Mucosa of rectum (tissue), 2 donors: ENCODE measurements around the gene PPP1R7.

Source experiments
- H3K27ac ChIP-seq, 2 donors: one replicate each; pipeline ENCODE4 v1.7.0; 2013; ENCODE audit warnings: inconsistent platforms in 2 of 2, low read depth in 2 of 2, low read length in 2 of 2
- H3K27me3 ChIP-seq, 2 donors: one replicate each; pipeline ENCODE4 v1.7.0; 2013; ENCODE audit warnings: low read length in 2 of 2; ENCODE audit not compliant: control insufficient read depth in 2 of 2, insufficient read depth in 2 of 2
- H3K36me3 ChIP-seq, 2 donors: one replicate each; pipeline ENCODE4 v1.7.0; 2013; ENCODE audit warnings: low read length in 2 of 2; ENCODE audit not compliant: control insufficient read depth in 2 of 2, insufficient read depth in 2 of 2
- H3K4me1 ChIP-seq, 2 donors: one replicate each; pipeline ENCODE4 v1.7.0; 2013; ENCODE audit warnings: low read length in 2 of 2, mild to moderate bottlenecking in 1 of 2; ENCODE audit not compliant: control insufficient read depth in 2 of 2, insufficient read depth in 2 of 2
- H3K4me3 ChIP-seq, 2 donors: one replicate each; pipeline ENCODE4 v1.7.0; 2013; ENCODE audit warnings: low read length in 2 of 2
- H3K9ac ChIP-seq, 2 donors: one replicate each; pipeline ENCODE4 v1.7.0; 2013; ENCODE audit warnings: low read length in 2 of 2, low read depth in 1 of 2, mild to moderate bottlenecking in 1 of 2
- H3K9me3 ChIP-seq, 2 donors: one replicate each; pipeline ENCODE4 v1.7.0; 2013; ENCODE audit warnings: low read length in 2 of 2; ENCODE audit not compliant: control insufficient read depth in 2 of 2
- donor health status: healthy.
- donor health status: Normal muscosa, but diverticular disease.

Gene PPP1R7

DNA sequence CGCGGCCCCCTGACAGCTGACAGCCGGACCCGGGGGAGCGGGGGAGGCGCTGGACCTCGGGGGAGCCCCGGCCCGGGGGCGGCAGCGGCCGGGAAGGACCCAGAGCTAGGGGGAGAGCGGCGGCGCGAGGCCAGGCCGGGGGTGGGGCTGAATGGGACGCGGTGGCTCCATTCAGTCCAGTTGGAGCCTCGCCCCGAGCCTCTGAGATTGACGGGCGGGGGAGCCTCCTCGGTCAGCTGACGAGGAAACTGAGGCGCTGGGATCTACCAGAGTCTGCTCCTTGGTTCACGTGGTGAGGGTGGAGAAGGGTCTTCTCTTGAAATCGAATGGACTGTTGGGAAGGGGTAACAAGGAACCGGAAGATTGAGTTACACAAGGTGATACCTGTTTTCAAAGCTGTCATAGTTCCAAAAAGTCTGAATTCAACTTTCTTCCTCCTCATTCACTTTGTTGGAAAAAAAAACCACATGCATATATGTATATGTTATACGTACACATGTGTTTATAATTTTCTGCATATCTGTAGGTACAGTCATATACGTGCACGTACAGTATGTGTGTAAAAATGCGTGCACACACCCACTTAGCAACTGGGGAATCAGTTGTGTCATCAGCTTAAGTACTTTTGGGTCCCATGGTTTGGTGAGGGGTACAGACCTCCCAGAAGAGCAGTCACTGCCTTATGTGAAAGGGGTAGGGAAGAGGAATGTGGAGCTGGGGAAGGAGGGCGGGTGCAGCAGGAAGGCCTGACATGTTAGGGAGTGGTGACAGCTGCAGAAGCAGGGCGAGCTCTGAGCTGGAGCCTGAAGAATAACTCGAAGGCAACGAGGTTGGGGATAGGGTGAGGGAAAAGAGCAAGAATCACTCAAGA is 628 bp downstream of the PPP1R7 start:
- Histone ChIP-seq H3K4me3 (peak overlapping the region; percentile 89 to 94), H3K27ac (peak overlapping the region; percentile 67 to 74), H3K4me1 (peaks cover 14% of the 10 kb centered on the region in 2 donors), H3K9me3 (no peaks in the 10 kb centered on the region), H3K27me3 (no peaks in the 10 kb centered on the region), H3K9ac (peak overlapping the region; percentile 74 to 80), H3K36me3 (peaks cover 6 to 15% of the 10 kb centered on the region in 2 donors)

DNA sequence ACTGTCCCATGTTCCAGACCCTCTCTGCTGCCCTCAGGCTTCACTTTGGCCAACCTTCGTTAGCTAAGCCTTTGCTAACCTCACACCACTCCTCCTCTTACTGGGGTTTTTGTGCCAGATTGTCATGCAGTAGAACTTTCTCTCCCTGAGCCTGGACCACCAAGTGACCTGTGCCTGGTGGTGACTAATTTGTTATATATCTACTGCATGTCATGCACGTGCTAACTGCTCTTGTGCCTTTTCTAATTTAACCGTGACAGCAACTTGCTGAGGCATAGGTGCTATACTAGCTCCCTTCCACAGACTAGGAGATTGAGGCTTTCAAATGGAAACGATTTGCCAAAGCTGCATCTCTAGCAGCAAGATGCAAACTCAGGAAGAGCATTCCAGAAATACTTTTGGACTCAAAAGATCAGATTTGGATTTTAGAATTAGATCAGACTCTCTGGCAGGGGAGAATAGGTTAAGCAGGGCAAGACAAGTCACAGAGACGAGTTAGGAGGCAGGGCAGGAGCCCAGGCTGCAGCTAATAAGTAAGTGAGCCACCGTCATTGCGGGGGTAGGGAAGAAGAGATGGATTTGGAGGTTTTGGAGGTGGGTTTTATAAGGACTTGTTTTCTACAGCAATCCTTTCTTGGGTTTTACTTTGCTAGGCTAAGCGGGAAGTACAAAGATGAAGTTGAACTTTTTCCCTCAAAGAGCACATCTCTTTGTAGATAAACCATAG is 1.8 kb downstream of the PPP1R7 start:
- Histone ChIP-seq H3K36me3 (peaks cover 9 to 15% of the 10 kb centered on the region in 2 donors), H3K27me3 (no peaks in the 10 kb centered on the region), H3K9ac (no peak overlapping the region), H3K4me1 (peaks cover 14% of the 10 kb centered on the region in 2 donors), H3K9me3 (no peaks in the 10 kb centered on the region), H3K4me3 (no peak overlapping the region), H3K27ac (no peak overlapping the region)

DNA sequence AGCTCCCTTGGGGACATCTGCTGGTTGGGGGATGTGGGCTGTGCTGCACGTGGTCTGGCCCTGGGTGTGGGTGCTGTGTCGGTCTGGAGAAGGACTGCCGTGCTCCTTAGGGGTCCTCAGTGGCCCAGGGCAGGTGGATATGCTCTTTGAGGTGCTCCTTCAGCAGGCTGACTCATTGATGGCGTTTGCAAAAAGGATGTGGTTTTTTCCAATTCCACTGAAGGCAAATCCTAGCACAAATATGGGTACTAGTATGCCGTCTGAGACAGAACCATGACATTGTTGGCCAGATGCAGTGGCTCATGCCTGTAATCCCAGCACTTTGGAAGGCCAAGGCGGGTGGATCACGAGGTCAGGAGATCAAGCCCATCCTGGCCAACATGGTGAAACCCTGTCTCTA is 3.3 kb downstream of the PPP1R7 start:
- no peak overlapping the region for H3K9ac ChIP-seq
- no peaks in the 10 kb centered on the region for H3K9me3 ChIP-seq
- peaks cover 9 to 12% of the 10 kb centered on the region in 2 donors for H3K4me1 ChIP-seq
- H3K27me3 ChIP-seq: no peaks in the 10 kb centered on the region
- H3K27ac ChIP-seq: no peak overlapping the region
- no peak overlapping the region for H3K4me3 ChIP-seq
- H3K36me3 ChIP-seq: peaks cover 23 to 27% of the 10 kb centered on the region in 2 donors

DNA sequence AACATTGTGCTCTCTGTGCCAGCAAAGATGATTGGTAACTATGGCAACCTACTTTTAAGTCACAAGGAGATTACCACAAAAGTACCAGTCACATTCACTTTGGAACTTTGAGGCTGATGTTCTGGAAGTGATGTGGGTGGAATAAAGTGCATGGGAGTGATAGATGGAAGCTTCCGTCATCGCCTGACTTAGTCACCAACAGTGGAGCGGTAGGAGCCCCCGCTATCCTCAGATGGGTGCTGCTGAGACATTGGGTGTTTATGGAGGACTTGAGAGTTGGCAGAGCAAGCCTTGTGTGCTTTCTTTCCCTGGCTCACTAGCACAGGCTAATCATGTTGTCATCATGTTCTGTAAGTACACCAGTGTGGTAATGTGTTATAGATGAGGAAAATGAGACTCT is 4.6 kb downstream of the PPP1R7 start:
- Histone ChIP-seq H3K4me3 (no peak overlapping the region), H3K27me3 (no peaks in the 10 kb centered on the region), H3K36me3 (peaks cover 31 to 33% of the 10 kb centered on the region in 2 donors), H3K9me3 (no peaks in the 10 kb centered on the region), H3K27ac (no peak overlapping the region), H3K4me1 (peaks cover 8 to 9% of the 10 kb centered on the region in 2 donors), H3K9ac (no peak overlapping the region)

GRCh38 chr2:241155936-241156335 is 5.7 kb downstream of the PPP1R7 start:
- H3K27ac ChIP-seq: no peak overlapping the region
- peaks cover 5% of the 10 kb centered on the region in 2 donors for H3K4me1 ChIP-seq
- H3K4me3 ChIP-seq: no peak overlapping the region
- H3K27me3 ChIP-seq: no peaks in the 10 kb centered on the region
- H3K36me3 ChIP-seq: peaks cover 31 to 40% of the 10 kb centered on the region in 2 donors
- no peak overlapping the region for H3K9ac ChIP-seq
- no peaks in the 10 kb centered on the region for H3K9me3 ChIP-seq

- Histone ChIP-seq H3K27me3 (no peaks in the 10 kb centered on the region), H3K27ac (no peak overlapping the region), H3K9ac (no peak overlapping the region), H3K36me3 (peaks cover 38 to 41% of the 10 kb centered on the region in 2 donors), H3K4me3 (no peak overlapping the region), H3K9me3 (no peaks in the 10 kb centered on the region), H3K4me1 (no peaks in the 10 kb centered on the region)
These were observed 6.7 kb downstream of the PPP1R7 start for GRCh38 chr2:241156971-241157441.

- Histone ChIP-seq H3K27me3 (no peaks in the 10 kb centered on the region), H3K9ac (no peak overlapping the region), H3K4me3 (no peak overlapping the region), H3K36me3 (peaks cover 42 to 44% of the 10 kb centered on the region in 2 donors), H3K9me3 (no peaks in the 10 kb centered on the region), H3K4me1 (no peaks in the 10 kb centered on the region), H3K27ac (no peak overlapping the region)
These were observed 7.7 kb downstream of the PPP1R7 start for GRCh38 chr2:241157841-241158545.

DNA sequence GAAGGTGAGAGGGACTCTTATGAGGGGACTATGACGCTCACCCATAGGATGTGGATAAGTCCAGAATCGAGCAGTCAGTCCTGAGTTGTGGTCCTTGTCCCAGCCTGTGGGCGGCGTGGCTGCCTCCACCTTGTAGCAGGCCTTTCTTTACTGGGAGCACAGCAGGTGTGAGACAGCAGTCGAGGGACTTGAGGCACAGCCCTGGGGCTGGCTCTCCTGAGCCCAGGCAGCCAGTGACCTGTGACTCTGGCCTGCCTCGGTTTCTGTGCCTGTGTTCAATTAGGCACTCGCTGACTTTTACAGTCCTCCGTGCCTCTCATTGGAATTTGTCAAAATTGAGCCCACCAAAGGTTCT is 8.3 kb downstream of the PPP1R7 start:
- Histone ChIP-seq H3K27me3 (no peaks in the 10 kb centered on the region), H3K9me3 (no peaks in the 10 kb centered on the region), H3K36me3 (peaks cover 40 to 45% of the 10 kb centered on the region in 2 donors)

GRCh38 chr2:241159116-241159515 is 8.8 kb downstream of the PPP1R7 start:
- H3K27me3 ChIP-seq: no peaks in the 10 kb centered on the region
- no peak overlapping the region for H3K27ac ChIP-seq
- no peaks in the 10 kb centered on the region for H3K4me1 ChIP-seq
- H3K9me3 ChIP-seq: no peaks in the 10 kb centered on the region
- no peak overlapping the region for H3K4me3 ChIP-seq
- H3K9ac ChIP-seq: no peak overlapping the region
- peaks cover 39 to 49% of the 10 kb centered on the region in 2 donors for H3K36me3 ChIP-seq

More for the DNA sequence above, 8.3 kb downstream of the PPP1R7 start:
- no peak overlapping the region for H3K27ac ChIP-seq
- H3K4me3 ChIP-seq: no peak overlapping the region
- no peak overlapping the region for H3K9ac ChIP-seq
- no peaks in the 10 kb centered on the region for H3K4me1 ChIP-seq
